ENCODE measurements around the gene ADORA1. TPM values are rescaled to one million over a fixed set of nuclear protein-coding genes. Genes with fewer than 3 reads are reported as not detected.

ADORA1 gene
- total RNA-seq, 4 donors from 2014 or later = 1.3 to 5.6 TPM; not detected in 2

DNA sequence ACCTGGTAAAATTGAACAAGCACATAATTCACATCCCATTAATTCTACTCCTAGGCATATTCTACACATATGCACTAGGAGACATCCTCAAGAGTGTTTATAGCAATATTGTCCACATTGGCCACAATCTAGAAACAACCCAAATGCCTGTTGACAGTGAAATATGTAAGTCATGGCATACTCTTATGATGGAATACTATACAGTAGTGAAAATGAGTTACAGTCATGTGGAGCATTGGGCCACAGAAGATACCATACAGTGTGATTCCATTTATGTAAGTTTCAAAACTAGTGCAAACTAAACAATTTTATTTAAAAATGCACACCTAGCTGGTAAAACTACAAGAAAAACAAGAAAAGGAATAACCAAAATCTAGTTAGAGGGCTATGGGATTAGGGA, 82.8 kb downstream of the ADORA1 start:
- no peaks in the 10 kb centered on the region for H3K36me3 ChIP-seq
- in situ Hi-C loops (cut with MboI; ENCODE audit: low pct_ligation_motif_present in 1 of 4, low pct_unique_long_range_greater_than_20kb in 1 of 4, low sequenced_read_pairs in 3 of 4) = loop anchor here in 3 of 4 donors (10.0 kb wide), 2 partner anchors 96 to 176 kb away; no protein-coding TSS in a partner anchor
- H3K4me1 ChIP-seq = no peaks in the 10 kb centered on the region
- no peak for DNase-seq
- H3K9me3 ChIP-seq = no peaks in the 10 kb centered on the region
- H3K27me3 ChIP-seq = no peaks in the 10 kb centered on the region
- TF ChIP-seq, protein P1, sequence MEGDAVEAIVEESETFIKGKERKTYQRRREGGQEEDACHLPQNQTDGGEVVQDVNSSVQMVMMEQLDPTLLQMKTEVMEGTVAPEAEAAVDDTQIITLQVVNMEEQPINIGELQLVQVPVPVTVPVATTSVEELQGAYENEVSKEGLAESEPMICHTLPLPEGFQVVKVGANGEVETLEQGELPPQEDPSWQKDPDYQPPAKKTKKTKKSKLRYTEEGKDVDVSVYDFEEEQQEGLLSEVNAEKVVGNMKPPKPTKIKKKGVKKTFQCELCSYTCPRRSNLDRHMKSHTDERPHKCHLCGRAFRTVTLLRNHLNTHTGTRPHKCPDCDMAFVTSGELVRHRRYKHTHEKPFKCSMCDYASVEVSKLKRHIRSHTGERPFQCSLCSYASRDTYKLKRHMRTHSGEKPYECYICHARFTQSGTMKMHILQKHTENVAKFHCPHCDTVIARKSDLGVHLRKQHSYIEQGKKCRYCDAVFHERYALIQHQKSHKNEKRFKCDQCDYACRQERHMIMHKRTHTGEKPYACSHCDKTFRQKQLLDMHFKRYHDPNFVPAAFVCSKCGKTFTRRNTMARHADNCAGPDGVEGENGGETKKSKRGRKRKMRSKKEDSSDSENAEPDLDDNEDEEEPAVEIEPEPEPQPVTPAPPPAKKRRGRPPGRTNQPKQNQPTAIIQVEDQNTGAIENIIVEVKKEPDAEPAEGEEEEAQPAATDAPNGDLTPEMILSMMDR (IDR thresholded peaks at IDR 0.05) = no peak
- TF ChIP-seq POLR2AphosphoS5 (IDR thresholded peaks at IDR 0.05) (no peak), POLR2A (IDR thresholded peaks at IDR 0.05) (no peak), EP300 (IDR thresholded peaks at IDR 0.05; ENCODE audit: low read depth) (no peak)
- H3K4me3 ChIP-seq = no peak overlapping the region
- intact Hi-C loops (cut with DNase I; ENCODE audit: low total_unique reads) = no loop called here
- H3K27ac ChIP-seq = no peak overlapping the region

DNA sequence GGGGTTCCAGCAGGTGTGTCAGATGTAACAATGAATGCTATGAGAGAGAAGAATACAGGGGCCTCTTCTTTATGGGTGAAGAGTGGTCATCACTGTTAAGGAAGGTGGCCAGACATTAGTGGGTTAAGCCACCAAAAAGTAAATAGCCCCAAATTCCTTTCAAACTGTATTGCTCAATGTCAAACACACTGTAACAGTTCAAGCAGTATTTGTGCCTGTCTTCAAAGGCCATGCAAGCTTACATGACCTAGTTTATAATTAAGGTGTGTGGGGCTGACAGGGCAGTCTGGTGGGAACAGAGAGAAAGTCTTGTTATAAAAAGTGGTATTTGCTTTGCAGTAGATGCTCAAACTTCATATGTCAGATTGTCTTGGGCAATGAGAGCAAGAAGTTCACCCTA, 83.5 kb downstream of the ADORA1 start:
- no peak for DNase-seq
- Histone ChIP-seq H3K4me3 (no peak overlapping the region), H3K27me3 (no peaks in the 10 kb centered on the region), H3K36me3 (no peaks in the 10 kb centered on the region), H3K27ac (no peak overlapping the region), H3K9me3 (no peaks in the 10 kb centered on the region), H3K4me1 (no peaks in the 10 kb centered on the region)
- intact Hi-C loops (cut with DNase I; ENCODE audit: low total_unique reads) (no loop called here), in situ Hi-C loops (cut with MboI; ENCODE audit: low pct_ligation_motif_present in 1 of 4, low pct_unique_long_range_greater_than_20kb in 1 of 4, low sequenced_read_pairs in 3 of 4) (loop anchor here in 3 of 4 donors (10.0 kb wide), 2 partner anchors 96 to 176 kb away; no protein-coding TSS in a partner anchor)
- TF ChIP-seq POLR2A (IDR thresholded peaks at IDR 0.05) (no peak), POLR2AphosphoS5 (IDR thresholded peaks at IDR 0.05) (no peak)
- TF ChIP-seq, protein P1 (IDR thresholded peaks at IDR 0.05) = no peak

DNA sequence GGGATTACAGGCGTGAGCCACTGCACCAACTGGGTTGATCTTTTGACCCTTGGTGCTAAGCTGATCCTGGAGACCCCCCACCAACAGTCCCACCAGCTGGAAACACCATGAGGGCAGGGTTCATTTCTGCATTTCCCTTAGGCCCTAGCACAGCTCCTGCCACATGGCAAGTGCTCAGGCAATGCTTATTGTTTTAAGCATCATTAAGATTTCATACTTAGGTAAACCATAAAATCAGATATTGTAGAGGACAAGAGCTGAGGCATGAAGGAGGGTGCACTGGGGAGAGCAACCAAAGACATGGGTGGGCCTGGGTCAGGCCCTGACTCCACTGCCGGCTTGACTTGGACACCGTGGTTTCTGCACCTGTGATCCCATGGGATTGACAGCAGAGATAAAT, 84.3 kb downstream of the ADORA1 start:
- in situ Hi-C loops (cut with MboI; ENCODE audit: low pct_ligation_motif_present in 1 of 4, low pct_unique_long_range_greater_than_20kb in 1 of 4, low sequenced_read_pairs in 3 of 4) (loop anchor here in 3 of 4 donors (10.0 kb wide), 2 partner anchors 97 to 177 kb away; no protein-coding TSS in a partner anchor), intact Hi-C loops (cut with DNase I; ENCODE audit: low total_unique reads) (no loop called here)
- Histone ChIP-seq H3K4me1 (no peaks in the 10 kb centered on the region), H3K27ac (no peak overlapping the region), H3K4me3 (no peak overlapping the region), H3K36me3 (no peaks in the 10 kb centered on the region), H3K27me3 (peaks cover 3% of the 10 kb centered on the region), H3K9me3 (no peaks in the 10 kb centered on the region)
- TF ChIP-seq POLR2AphosphoS5 (IDR thresholded peaks at IDR 0.05) = no peak
- TF ChIP-seq, protein P1 (IDR thresholded peaks at IDR 0.05) = no peak
- no peak for TF ChIP-seq POLR2A (IDR thresholded peaks at IDR 0.05)
- no peak for TF ChIP-seq EP300 (IDR thresholded peaks at IDR 0.05; ENCODE audit: low read depth)
- no peak for DNase-seq
- 85% methylated on average over 3 of the region's 3 CpGs; no CpG with 5 or more reads in 1 of the 2 donors for WGBS, 2 donors (ENCODE audit: low coverage in 1 of 2)

DNA sequence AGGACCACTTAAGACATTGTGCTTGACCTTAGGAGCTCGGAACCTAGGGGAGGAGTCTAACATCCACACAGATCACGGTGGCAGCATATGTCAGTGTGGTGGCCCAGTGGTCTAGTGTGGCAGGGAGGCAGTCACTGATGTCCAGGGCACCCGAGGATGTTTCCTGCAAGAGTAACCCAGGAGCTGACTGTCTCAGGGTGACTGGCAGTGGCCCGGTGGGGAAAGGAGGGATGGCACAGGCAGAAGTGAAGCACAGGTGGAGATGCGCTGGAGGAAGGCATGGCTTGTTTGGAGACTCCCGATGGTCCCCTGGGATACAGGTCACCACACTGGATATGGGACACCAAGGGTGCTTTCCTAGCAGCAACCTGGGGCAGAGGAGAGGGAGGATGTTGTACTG, 85.6 kb downstream of the ADORA1 start:
- in situ Hi-C loops (cut with MboI; ENCODE audit: low pct_ligation_motif_present in 1 of 4, low pct_unique_long_range_greater_than_20kb in 1 of 4, low sequenced_read_pairs in 3 of 4) (loop anchor here in 3 of 4 donors (10.0 kb wide), 2 partner anchors 98 to 178 kb away; no protein-coding TSS in a partner anchor), intact Hi-C loops (cut with DNase I; ENCODE audit: low total_unique reads) (no loop called here)
- WGBS, 2 donors (ENCODE audit: low coverage in 1 of 2) = 71% methylated on average over 6 of the region's 6 CpGs; no CpG with 5 or more reads in 1 of the 2 donors
- Histone ChIP-seq H3K27ac (no peak overlapping the region), H3K9me3 (no peaks in the 10 kb centered on the region), H3K27me3 (peaks cover 4% of the 10 kb centered on the region), H3K36me3 (no peaks in the 10 kb centered on the region), H3K4me1 (no peaks in the 10 kb centered on the region), H3K4me3 (no peak overlapping the region)
- DNase-seq = no peak
- TF ChIP-seq POLR2A (IDR thresholded peaks at IDR 0.05) (no peak), EP300 (IDR thresholded peaks at IDR 0.05; ENCODE audit: low read depth) (no peak), POLR2AphosphoS5 (IDR thresholded peaks at IDR 0.05) (no peak)
- TF ChIP-seq, protein P1 (IDR thresholded peaks at IDR 0.05) = no peak

Measured in transverse colon (tissue), 4 donors.